Left cardiac atrium (tissue), 4 donors: ENCODE data around the gene ZRANB2. TPM values are rescaled to one million over a fixed set of nuclear protein-coding genes. Genes with fewer than 3 reads are reported as not detected.

Source experiments
- ATAC-seq, 2 donors: fragments of 200-7000 bp; cut with Tn5 transposase; one replicate each; pipeline ENCODE4 v1.9.1; 2020; ENCODE audit warnings: mild to moderate bottlenecking in 2 of 2, moderate library complexity in 2 of 2
- DNase-seq: peaks from one replicate; pipeline ENCODE4 v3.0.0-alpha.2; 2020
- intact Hi-C, 2 donors: fragments of 100-400 bp; cut with DNase I; formaldehyde crosslinking; loops; one replicate each; pipeline versions ENCODE4 v1.14.1 to v1.15.1; 2022 to 2023
- microRNA-seq, 2 donors: library from miRNA; unstranded; fragments of <30 nt; microRNA quantifications; one replicate each; pipeline ENCODE4 v1.2.0, GENCODE V29; 2020
- total RNA-seq, 2 donors: library from RNA; stranded (reverse); fragmentation: NEBNext Ultra II Directional; extraction: Animal tissue kit (Norgen Biotek cat#: 25700); gene quantifications; one replicate each; pipeline ENCODE4 v1.2.1, GENCODE V29; 2021
- donor health status: DM: no; HTN: yes; CAD: no.
- donor health status: DM: no; HTN: yes; CAD: no; lungs with severe emphysema.
- donor health status: DM: yes; HTN: yes; CAD: no.
- donor health status: Dilated cardiomyopathy.

ZRANB2 gene
- total RNA-seq, 2 donors from 2014 or later = 49.2 to 54.5 TPM

- DNase-seq (no peak), ATAC-seq (no peak)
- intact Hi-C loops = no loop called here
Measured at GRCh38 chr1:71037829-71038620, 42.8 kb downstream of the ZRANB2 start.

- DNase-seq (no peak), ATAC-seq (no peak)
- intact Hi-C loops = no loop called here
Measured at GRCh38 chr1:71037066-71037465, 43.8 kb downstream of the ZRANB2 start.

- intact Hi-C loops = no loop called here
- DNase-seq (no peak), ATAC-seq (no peak)
Measured at GRCh38 chr1:71033136-71033535, 47.7 kb downstream of the ZRANB2 start.

GRCh38 chr1:71031426-71031825 lies 49.4 kb downstream of the ZRANB2 start:
- intact Hi-C loops = no loop called here
- ATAC-seq = no peak
- DNase-seq = no peak

- no peak for DNase-seq
- no peak for ATAC-seq
- intact Hi-C loops = no loop called here
Measured at GRCh38 chr1:71030026-71030425, 50.8 kb downstream of the ZRANB2 start.

GRCh38 chr1:71028981-71029380 lies 51.9 kb downstream of the ZRANB2 start:
- intact Hi-C loops = no loop called here
- DNase-seq (no peak), ATAC-seq (no peak)

GRCh38 chr1:71027991-71028390 lies 52.8 kb downstream of the ZRANB2 start:
- intact Hi-C loops = no loop called here

GRCh38 chr1:71026093-71026492 lies 54.7 kb downstream of the ZRANB2 start:
- ATAC-seq = no peak

More at GRCh38 chr1:71027991-71028390, 52.8 kb downstream of the ZRANB2 start:
- DNase-seq = no peak
- ATAC-seq = no peak

GRCh38 chr1:71023515-71023914 lies 57.3 kb downstream of the ZRANB2 start:
- ATAC-seq (no peak), DNase-seq (no peak)
- intact Hi-C loops = no loop called here

More at GRCh38 chr1:71026093-71026492, 54.7 kb downstream of the ZRANB2 start:
- intact Hi-C loops = no loop called here
- DNase-seq = no peak

- DNase-seq (no peak), ATAC-seq (peak; percentile 73 to 74)
- intact Hi-C loops = no loop called here
Measured at GRCh38 chr1:71019233-71019969, 61.4 kb downstream of the ZRANB2 start.

GRCh38 chr1:71018791-71019190 lies 62.0 kb downstream of the ZRANB2 start:
- intact Hi-C loops = no loop called here
- ATAC-seq (no peak), DNase-seq (no peak)

GRCh38 chr1:71015745-71016144 lies 65.1 kb downstream of the ZRANB2 start:
- DNase-seq = no peak
- intact Hi-C loops = no loop called here
- ATAC-seq = no peak

- ATAC-seq (no peak), DNase-seq (no peak)
- intact Hi-C loops = no loop called here
Measured at GRCh38 chr1:71014178-71014579, 66.7 kb downstream of the ZRANB2 start.

Small RNAs within 50 kb of the gene (microRNA-seq; reads per million reads assigned to microRNA genes)
- 256 to 345 reads per million in 2 donors for gene MIR186

Other genes with a start within 250 kb of the ZRANB2 start
- 10 to 100 TPM; 14.9 to 22.6 TPM for gene PTGER3, start 33.2 kb downstream of the ZRANB2 start, total RNA-seq